ENCODE results near the gene GRIN2A.

Gene GRIN2A

DNA sequence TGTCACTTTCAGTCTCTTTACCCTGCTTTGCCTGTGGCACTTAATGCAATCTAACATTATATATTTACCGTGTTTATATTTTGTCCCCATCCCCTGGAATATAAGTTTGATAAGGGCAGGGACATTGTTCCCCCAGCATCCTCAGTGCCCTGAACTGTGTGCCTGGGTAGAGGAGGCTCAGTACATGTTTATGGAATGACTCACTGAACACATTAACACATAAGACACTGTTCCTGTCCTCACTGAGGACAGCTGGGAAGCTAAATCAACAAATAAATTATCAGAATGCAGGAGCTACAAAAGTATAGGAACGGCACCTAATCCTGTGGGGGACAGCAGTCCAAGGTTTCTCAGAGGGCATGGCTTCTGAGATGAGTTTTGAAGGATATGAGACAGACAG is 27.8 kb downstream of the GRIN2A start:
- no peak for TF ChIP-seq SUZ12 (IDR thresholded peaks at IDR 0.05; ENCODE audit: extremely low read depth, insufficient read depth, insufficient read length)
- TF ChIP-seq ZNF274 (IDR thresholded peaks at IDR 0.05; ENCODE audit: low read depth, low read length) = no peak
- TF ChIP-seq YY1 (IDR thresholded peaks at IDR 0.05; ENCODE audit: insufficient read depth, insufficient read length) = no peak
- Histone ChIP-seq H3K4me1 (ENCODE audit: insufficient read depth, insufficient read length) (no peaks in the 10 kb centered on the region), H3K36me3 (ENCODE audit: insufficient read depth, insufficient read length, low read length) (no peaks in the 10 kb centered on the region), H3K9me3 (ENCODE audit: insufficient read depth, low read length) (no peaks in the 10 kb centered on the region), H3K27me3 (ENCODE audit: insufficient read depth, insufficient read length) (no peaks in the 10 kb centered on the region), H3K9ac (ENCODE audit: insufficient read length, low read depth) (no peak overlapping the region), H3K4me3 (ENCODE audit: insufficient read length, low read depth) (no peak overlapping the region)
- DNase-seq (ENCODE audit: low read depth, low spot score) = no peak

DNA sequence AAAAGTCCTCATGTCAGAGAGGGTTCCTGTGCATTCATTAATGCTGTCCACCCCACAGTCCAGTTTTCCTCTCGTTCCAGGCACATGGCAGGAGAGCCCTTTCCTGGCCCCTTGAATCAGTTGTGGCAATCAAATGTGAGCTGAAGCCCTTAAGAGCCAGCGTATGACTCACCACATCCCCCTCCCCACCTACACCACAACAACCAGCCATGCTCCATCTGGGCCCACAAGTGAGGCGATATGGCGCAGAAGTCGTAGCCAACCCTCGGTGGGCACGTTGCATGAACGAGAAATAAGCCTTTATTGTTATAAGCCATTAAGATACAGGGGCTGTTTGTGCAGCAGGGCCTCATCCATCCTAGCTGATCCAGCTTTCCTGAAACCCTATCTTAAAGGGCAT is 28.2 kb downstream of the GRIN2A start:
- Histone ChIP-seq H3K4me3 (ENCODE audit: insufficient read length, low read depth) (no peak overlapping the region), H3K27me3 (ENCODE audit: insufficient read depth, insufficient read length) (no peaks in the 10 kb centered on the region), H3K36me3 (ENCODE audit: insufficient read depth, insufficient read length, low read length) (no peaks in the 10 kb centered on the region), H3K9me3 (ENCODE audit: insufficient read depth, low read length) (no peaks in the 10 kb centered on the region), H3K9ac (ENCODE audit: insufficient read length, low read depth) (no peak overlapping the region), H3K4me1 (ENCODE audit: insufficient read depth, insufficient read length) (no peaks in the 10 kb centered on the region)
- DNase-seq (ENCODE audit: low read depth, low spot score) = no peak
- TF ChIP-seq SUZ12 (IDR thresholded peaks at IDR 0.05; ENCODE audit: extremely low read depth, insufficient read depth, insufficient read length) (no peak), ZNF274 (IDR thresholded peaks at IDR 0.05; ENCODE audit: low read depth, low read length) (no peak), YY1 (IDR thresholded peaks at IDR 0.05; ENCODE audit: insufficient read depth, insufficient read length) (no peak)

DNA sequence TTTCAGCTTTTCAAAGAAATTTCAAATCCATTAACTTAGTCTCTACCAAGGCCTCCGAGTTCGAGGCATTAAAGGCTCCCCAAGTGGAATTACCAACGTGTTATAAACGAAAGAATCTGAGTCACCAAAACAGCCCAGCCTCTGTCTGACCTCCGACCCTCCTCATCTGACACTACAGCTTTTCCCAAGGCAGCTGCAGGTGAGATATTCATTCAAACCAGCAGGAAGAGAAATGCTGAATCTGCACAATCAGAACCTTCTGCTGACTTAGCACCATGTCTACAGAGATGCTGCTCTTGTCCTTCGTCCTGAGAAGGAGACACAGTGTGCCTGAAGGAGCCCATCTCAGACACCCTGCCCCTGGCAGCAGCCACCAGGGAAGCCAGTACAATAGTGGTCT is 30.5 kb downstream of the GRIN2A start:
- Histone ChIP-seq H3K9me3 (ENCODE audit: insufficient read depth, low read length) (no peaks in the 10 kb centered on the region), H3K4me3 (ENCODE audit: insufficient read length, low read depth) (no peak overlapping the region), H3K9ac (ENCODE audit: insufficient read length, low read depth) (no peak overlapping the region), H3K36me3 (ENCODE audit: insufficient read depth, insufficient read length, low read length) (no peaks in the 10 kb centered on the region), H3K27me3 (ENCODE audit: insufficient read depth, insufficient read length) (no peaks in the 10 kb centered on the region), H3K4me1 (ENCODE audit: insufficient read depth, insufficient read length) (no peaks in the 10 kb centered on the region)
- TF ChIP-seq SUZ12 (IDR thresholded peaks at IDR 0.05; ENCODE audit: extremely low read depth, insufficient read depth, insufficient read length) = no peak
- no peak for DNase-seq (ENCODE audit: low read depth, low spot score)

DNA sequence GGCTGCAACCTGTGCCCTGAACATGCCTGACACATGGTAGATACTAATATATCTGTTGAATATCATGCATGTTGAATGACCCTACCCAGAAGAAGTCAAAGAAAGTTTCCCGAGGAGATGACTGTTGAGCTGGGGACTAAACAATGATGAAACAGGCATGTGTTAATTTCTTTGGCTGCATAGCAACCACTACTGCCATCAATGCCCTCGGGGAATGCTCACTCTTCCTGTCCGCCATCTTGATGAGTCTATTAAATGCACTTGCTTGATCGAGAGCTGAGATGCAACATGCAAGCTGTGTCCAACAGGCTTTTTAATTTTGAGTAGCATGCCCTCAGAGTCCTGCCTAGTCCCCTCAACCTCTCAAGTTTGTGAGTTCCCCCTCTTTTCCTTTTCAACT is 31.3 kb downstream of the GRIN2A start:
- Histone ChIP-seq H3K27me3 (ENCODE audit: insufficient read depth, insufficient read length) (no peaks in the 10 kb centered on the region), H3K4me1 (ENCODE audit: insufficient read depth, insufficient read length) (no peaks in the 10 kb centered on the region), H3K36me3 (ENCODE audit: insufficient read depth, insufficient read length, low read length) (no peaks in the 10 kb centered on the region), H3K4me3 (ENCODE audit: insufficient read length, low read depth) (no peak overlapping the region), H3K9ac (ENCODE audit: insufficient read length, low read depth) (no peak overlapping the region), H3K9me3 (ENCODE audit: insufficient read depth, low read length) (no peaks in the 10 kb centered on the region)
- TF ChIP-seq SUZ12 (IDR thresholded peaks at IDR 0.05; ENCODE audit: extremely low read depth, insufficient read depth, insufficient read length) (no peak), YY1 (IDR thresholded peaks at IDR 0.05; ENCODE audit: insufficient read depth, insufficient read length) (no peak), ZNF274 (IDR thresholded peaks at IDR 0.05; ENCODE audit: low read depth, low read length) (no peak)
- DNase-seq (ENCODE audit: low read depth, low spot score) = no peak

DNA sequence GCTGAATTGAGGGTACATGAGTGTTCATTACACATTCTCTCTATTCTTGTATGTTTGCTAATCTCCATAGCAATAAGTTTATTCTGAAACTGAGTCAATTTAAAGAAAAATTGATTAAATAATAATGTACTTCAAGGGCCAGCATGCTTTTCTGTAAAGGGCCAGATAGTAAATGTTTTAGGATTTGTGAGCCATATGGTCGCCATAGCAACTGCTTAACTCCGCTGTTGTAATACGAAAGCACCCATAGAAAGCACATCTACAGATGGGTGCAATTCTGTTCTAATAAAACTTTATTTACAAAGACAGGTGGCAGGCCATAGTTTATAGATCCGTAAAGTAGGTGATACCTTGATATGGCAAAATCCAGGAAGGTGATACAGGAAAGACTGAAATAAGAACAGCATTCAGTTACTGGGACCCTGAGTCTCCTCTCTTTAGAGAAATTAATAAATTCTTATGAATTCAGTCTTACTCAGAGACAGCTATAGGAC is 36.6 kb downstream of the GRIN2A start:
- Histone ChIP-seq H3K4me3 (ENCODE audit: insufficient read length, low read depth) (no peak overlapping the region), H3K4me1 (ENCODE audit: insufficient read depth, insufficient read length) (no peaks in the 10 kb centered on the region), H3K9me3 (ENCODE audit: insufficient read depth, low read length) (no peaks in the 10 kb centered on the region), H3K9ac (ENCODE audit: insufficient read length, low read depth) (no peak overlapping the region), H3K27me3 (ENCODE audit: insufficient read depth, insufficient read length) (no peaks in the 10 kb centered on the region), H3K36me3 (ENCODE audit: insufficient read depth, insufficient read length, low read length) (no peaks in the 10 kb centered on the region)
- DNase-seq (ENCODE audit: low read depth, low spot score) = no peak
- TF ChIP-seq ZNF274 (IDR thresholded peaks at IDR 0.05; ENCODE audit: low read depth, low read length) = no peak
- no peak for TF ChIP-seq YY1 (IDR thresholded peaks at IDR 0.05; ENCODE audit: insufficient read depth, insufficient read length)
- no peak for TF ChIP-seq SUZ12 (IDR thresholded peaks at IDR 0.05; ENCODE audit: extremely low read depth, insufficient read depth, insufficient read length)

DNA sequence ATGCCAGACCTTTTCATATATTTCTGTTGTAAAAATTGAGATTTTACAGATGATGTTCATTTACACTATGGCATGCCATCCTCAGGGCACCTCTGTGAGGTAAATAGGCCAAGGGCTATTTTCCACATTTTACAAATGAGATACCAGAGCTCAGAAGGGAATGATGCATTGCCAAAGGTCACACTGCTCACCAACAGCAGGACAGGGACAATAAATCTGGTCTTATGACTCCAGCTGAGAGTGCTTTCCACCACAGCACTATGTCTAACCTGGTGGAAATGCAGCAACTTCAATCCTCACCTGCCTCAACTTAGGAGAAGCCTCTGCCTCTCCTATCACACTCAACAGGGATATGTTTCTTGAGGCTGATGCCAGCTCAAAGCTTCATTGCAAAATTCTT is 40.6 kb downstream of the GRIN2A start:
- Histone ChIP-seq H3K4me1 (ENCODE audit: insufficient read depth, insufficient read length) (no peaks in the 10 kb centered on the region), H3K27me3 (ENCODE audit: insufficient read depth, insufficient read length) (no peaks in the 10 kb centered on the region), H3K9me3 (ENCODE audit: insufficient read depth, low read length) (no peaks in the 10 kb centered on the region), H3K4me3 (ENCODE audit: insufficient read length, low read depth) (no peak overlapping the region), H3K9ac (ENCODE audit: insufficient read length, low read depth) (no peak overlapping the region), H3K36me3 (ENCODE audit: insufficient read depth, insufficient read length, low read length) (no peaks in the 10 kb centered on the region)
- no peak for DNase-seq (ENCODE audit: low read depth, low spot score)
- TF ChIP-seq ZNF274 (IDR thresholded peaks at IDR 0.05; ENCODE audit: low read depth, low read length) = no peak
- TF ChIP-seq YY1 (IDR thresholded peaks at IDR 0.05; ENCODE audit: insufficient read depth, insufficient read length) = no peak
- TF ChIP-seq SUZ12 (IDR thresholded peaks at IDR 0.05; ENCODE audit: extremely low read depth, insufficient read depth, insufficient read length) = no peak

DNA sequence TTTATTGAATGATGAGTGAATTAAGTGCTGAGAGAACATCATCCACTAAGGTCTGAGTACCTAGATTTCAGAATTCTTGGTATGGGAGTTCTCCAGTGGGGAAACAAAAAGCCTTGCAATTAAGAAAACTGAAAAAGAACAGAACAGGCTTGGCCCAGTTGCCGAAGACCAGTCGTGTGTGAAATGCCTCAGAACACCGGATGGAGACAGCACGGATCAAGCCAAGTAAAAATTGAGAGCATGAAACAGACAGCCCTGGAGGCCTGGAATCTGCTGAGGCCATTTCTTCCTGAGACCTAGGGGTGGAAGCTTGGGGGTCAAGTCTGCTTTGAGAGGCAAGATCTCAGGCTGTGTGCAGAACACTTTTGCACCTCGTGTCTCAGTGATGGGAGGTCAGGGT is 43.3 kb downstream of the GRIN2A start:
- H3K4me3 ChIP-seq (ENCODE audit: insufficient read length, low read depth) = no peak overlapping the region
- H3K36me3 ChIP-seq (ENCODE audit: insufficient read depth, insufficient read length, low read length) = no peaks in the 10 kb centered on the region
- no peak for DNase-seq (ENCODE audit: low read depth, low spot score)
- no peaks in the 10 kb centered on the region for H3K27me3 ChIP-seq (ENCODE audit: insufficient read depth, insufficient read length)
- no peak overlapping the region for H3K9ac ChIP-seq (ENCODE audit: insufficient read length, low read depth)
- TF ChIP-seq SUZ12 (IDR thresholded peaks at IDR 0.05; ENCODE audit: extremely low read depth, insufficient read depth, insufficient read length) = no peak
- no peaks in the 10 kb centered on the region for H3K4me1 ChIP-seq (ENCODE audit: insufficient read depth, insufficient read length)
- H3K9me3 ChIP-seq (ENCODE audit: insufficient read depth, low read length) = no peaks in the 10 kb centered on the region

DNA sequence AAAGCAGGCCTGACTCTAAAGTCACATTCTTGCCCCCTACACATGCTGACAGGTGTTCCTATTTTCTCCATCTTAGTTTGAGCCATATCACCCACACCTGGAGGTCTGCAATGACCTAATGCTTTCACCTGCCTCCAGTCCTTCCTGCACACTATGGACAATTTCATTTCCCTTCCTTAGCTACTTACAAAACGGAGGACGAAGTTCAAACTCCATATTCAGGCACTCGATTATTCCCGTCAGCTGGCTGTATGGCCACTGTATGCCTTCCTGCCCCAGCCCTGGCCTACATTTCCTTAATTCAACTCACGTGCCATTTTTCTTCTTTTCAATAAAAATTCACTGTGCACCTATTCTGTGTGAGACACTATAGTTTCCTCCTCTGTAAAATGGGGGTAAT is 44.9 kb downstream of the GRIN2A start:
- TF ChIP-seq SUZ12 (IDR thresholded peaks at IDR 0.05; ENCODE audit: extremely low read depth, insufficient read depth, insufficient read length) (no peak), ZNF274 (IDR thresholded peaks at IDR 0.05; ENCODE audit: low read depth, low read length) (no peak), YY1 (IDR thresholded peaks at IDR 0.05; ENCODE audit: insufficient read depth, insufficient read length) (no peak)
- DNase-seq (ENCODE audit: low read depth, low spot score) = no peak
- no peak overlapping the region for H3K9ac ChIP-seq (ENCODE audit: insufficient read length, low read depth)
- no peaks in the 10 kb centered on the region for H3K4me1 ChIP-seq (ENCODE audit: insufficient read depth, insufficient read length)
- H3K27me3 ChIP-seq (ENCODE audit: insufficient read depth, insufficient read length) = no peaks in the 10 kb centered on the region
- H3K9me3 ChIP-seq (ENCODE audit: insufficient read depth, low read length) = no peaks in the 10 kb centered on the region
- H3K4me3 ChIP-seq (ENCODE audit: insufficient read length, low read depth) = no peak overlapping the region
- no peaks in the 10 kb centered on the region for H3K36me3 ChIP-seq (ENCODE audit: insufficient read depth, insufficient read length, low read length)

Data from NT2/D1 (cell line).